Thyroid gland (tissue), 4 donors: Measurements from ENCODE around the gene DLGAP1. TPM values are rescaled to one million over a fixed set of nuclear protein-coding genes. Genes with fewer than 3 reads are reported as not detected.

ENCODE experiments used
- DNase-seq, 2 donors: peaks; one replicate each; pipeline ENCODE4 v3.0.0-alpha.2; 2019
- H3K27ac ChIP-seq, 3 donors: fragments of 200-600 bp; sonication (generic); 1 replicate in 2 of 3; 2 replicates in 1 of 3; pipeline ENCODE4 v1.5.1; 2016 to 2019; ENCODE audit warnings: mild to moderate bottlenecking in 1 of 3, moderate library complexity in 1 of 3
- H3K27me3 ChIP-seq: fragments of 200-600 bp; sonication (generic); one replicate; pipeline ENCODE4 v1.5.1; 2019
- H3K36me3 ChIP-seq, 2 donors: fragments of 200-600 bp; sonication (generic); one replicate each; pipeline ENCODE4 v1.5.1; 2016 to 2019
- H3K4me1 ChIP-seq, 2 donors: fragments of 200-600 bp; sonication (generic); one replicate each; pipeline ENCODE4 v1.5.1; 2017 to 2019
- H3K4me3 ChIP-seq, 3 donors: fragments of 200-600 bp; sonication (generic); replicated peaks in 1 of 3; 1 replicate in 2 of 3; 2 replicates in 1 of 3; pipeline ENCODE4 v1.5.1; 2016; ENCODE audit warnings: mild to moderate bottlenecking in 1 of 3
- H3K9me3 ChIP-seq: fragments of 200-600 bp; sonication (generic); one replicate; pipeline ENCODE4 v1.5.1; 2017
- CTCF ChIP-seq, 6 experiments: fragments of 200-600 bp in 3 of 6; fragments of 450-650 bp in 3 of 6; sonication (generic) in 3 of 6; IDR thresholded peaks; one replicate each; pipeline ENCODE4 v1.5.1; 2016 to 2019; ENCODE audit warnings: antibody characterized with exemption in 6 of 6, mild to moderate bottlenecking in 2 of 6, inconsistent platforms in 1 of 6, moderate library complexity in 1 of 6
- POLR2A ChIP-seq, 2 donors: fragments of 450-650 bp; IDR thresholded peaks; one replicate each; pipeline ENCODE4 v1.6.1; 2017; ENCODE audit warnings: antibody characterized with exemption in 2 of 2, mild to moderate bottlenecking in 2 of 2, moderate library complexity in 1 of 2
- WGBS, 2 donors: methylation state at CpG; one replicate each; pipeline ENCODE4 v1.1.5; 2017; 5-methylcytosine and 5-hydroxymethylcytosine counted together
- intact Hi-C: fragments of 100-400 bp; cut with DNase I; formaldehyde crosslinking; loops from one replicate; pipeline ENCODE4 v1.15.1; 2023
- total RNA-seq, 4 donors: library from RNA; depleted of rRNA; stranded (reverse); fragments of >200 nt; gene quantifications; one replicate each; pipeline ENCODE4 v1.2.3, GENCODE V29; 2016

The DLGAP1 gene
- total RNA-seq, 4 donors from 2014 or later = 0.25 to 2.7 (median 0.77) TPM

- H3K4me1 ChIP-seq = no peaks in the 10 kb centered on the region
- no peaks in the 10 kb centered on the region for H3K36me3 ChIP-seq
- H3K27me3 ChIP-seq = no peaks in the 10 kb centered on the region
- H3K4me3 ChIP-seq = no peak overlapping the region
- H3K9me3 ChIP-seq = no peaks in the 10 kb centered on the region
- TF ChIP-seq CTCF (IDR thresholded peaks at IDR 0.05) (no peak), POLR2A (IDR thresholded peaks at IDR 0.05) (no peak)
- intact Hi-C loops = no loop called here
- H3K27ac ChIP-seq = no peak overlapping the region
- DNase-seq = no peak
- WGBS, 2 donors = 85 to 86% methylated on average over 5 of the region's 5 CpGs
These were observed 187.5 kb downstream of the DLGAP1 start for GRCh38 chr18:4267641-4268040.

DNA sequence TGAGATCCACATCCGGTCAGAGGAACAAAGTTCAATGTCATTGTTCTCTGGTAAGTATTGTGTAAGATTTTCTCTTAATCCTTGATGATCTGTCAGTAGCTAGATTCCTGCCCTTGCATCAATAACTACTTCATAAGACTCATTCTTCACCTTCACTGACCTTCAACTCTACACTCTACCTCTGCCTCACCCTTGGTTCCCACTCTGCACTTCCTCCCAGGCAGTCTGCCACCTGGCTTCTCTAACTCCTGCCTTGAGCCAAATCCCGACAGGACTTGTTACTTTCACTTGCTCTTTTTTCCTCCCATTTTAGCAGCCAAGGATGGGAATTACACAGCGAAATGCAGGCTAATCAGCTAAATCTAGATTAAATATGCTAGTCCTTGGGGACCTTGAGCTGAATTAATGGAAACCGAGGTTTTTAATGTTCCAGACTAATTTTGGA lies 190.7 kb downstream of the DLGAP1 start:
- WGBS, 2 donors = 53 to 56% methylated on average over 4 of the region's 4 CpGs
- H3K27ac ChIP-seq = no peak overlapping the region
- H3K9me3 ChIP-seq = no peaks in the 10 kb centered on the region
- DNase-seq = no peak
- no peaks in the 10 kb centered on the region for H3K27me3 ChIP-seq
- TF ChIP-seq CTCF (IDR thresholded peaks at IDR 0.05) (no peak), POLR2A (IDR thresholded peaks at IDR 0.05) (no peak)
- no peaks in the 10 kb centered on the region for H3K4me1 ChIP-seq
- H3K36me3 ChIP-seq = no peaks in the 10 kb centered on the region
- intact Hi-C loops = no loop called here
- no peak overlapping the region for H3K4me3 ChIP-seq

GRCh38 chr18:4260107-4260506 lies 195.0 kb downstream of the DLGAP1 start:
- no peaks in the 10 kb centered on the region for H3K4me1 ChIP-seq
- no peak overlapping the region for H3K27ac ChIP-seq
- no peaks in the 10 kb centered on the region for H3K36me3 ChIP-seq
- intact Hi-C loops = no loop called here
- no peak overlapping the region for H3K4me3 ChIP-seq
- no peaks in the 10 kb centered on the region for H3K9me3 ChIP-seq
- no peaks in the 10 kb centered on the region for H3K27me3 ChIP-seq
- no peak for DNase-seq
- TF ChIP-seq CTCF (IDR thresholded peaks at IDR 0.05) = no peak
- no peak for TF ChIP-seq POLR2A (IDR thresholded peaks at IDR 0.05)
- WGBS, 2 donors = 86 to 92% methylated on average over 3 of the region's 3 CpGs

- Histone ChIP-seq H3K4me1 (no peaks in the 10 kb centered on the region), H3K27me3 (no peaks in the 10 kb centered on the region), H3K9me3 (no peaks in the 10 kb centered on the region), H3K27ac (no peak overlapping the region), H3K36me3 (no peaks in the 10 kb centered on the region), H3K4me3 (no peak overlapping the region)
- TF ChIP-seq POLR2A (IDR thresholded peaks at IDR 0.05) (no peak), CTCF (IDR thresholded peaks at IDR 0.05) (no peak)
- no peak for DNase-seq
- 63 to 76% methylated on average over 7 of the region's 7 CpGs for WGBS, 2 donors
- intact Hi-C loops = no loop called here
These were observed 198.2 kb downstream of the DLGAP1 start for GRCh38 chr18:4256766-4257417.

DNA sequence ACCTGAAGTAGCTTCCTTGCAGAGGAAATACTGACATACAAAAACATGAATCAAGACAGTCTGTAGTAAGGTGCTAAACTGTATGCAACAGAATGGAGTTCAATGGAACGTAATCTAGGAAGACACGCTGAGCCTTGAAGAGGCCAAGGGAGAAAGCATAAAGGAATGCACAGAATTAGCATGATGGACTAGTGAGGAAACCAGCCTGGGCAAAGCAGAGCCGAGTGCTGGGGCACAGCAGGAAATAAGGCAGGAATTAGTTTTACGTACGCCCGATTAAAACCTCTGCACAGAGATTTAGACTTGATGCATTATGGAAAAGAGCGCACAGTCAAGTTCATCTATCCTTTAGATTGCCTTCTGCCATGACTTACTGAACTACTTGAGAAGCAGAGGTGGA lies 200.3 kb downstream of the DLGAP1 start:
- H3K36me3 ChIP-seq = no peaks in the 10 kb centered on the region
- intact Hi-C loops = no loop called here

More for the DNA sequence above, 200.3 kb downstream of the DLGAP1 start:
- no peak for DNase-seq
- H3K27ac ChIP-seq = no peak overlapping the region
- H3K27me3 ChIP-seq = no peaks in the 10 kb centered on the region
- no peak overlapping the region for H3K4me3 ChIP-seq
- TF ChIP-seq CTCF (IDR thresholded peaks at IDR 0.05) (no peak), POLR2A (IDR thresholded peaks at IDR 0.05) (no peak)
- no peaks in the 10 kb centered on the region for H3K4me1 ChIP-seq
- H3K9me3 ChIP-seq = no peaks in the 10 kb centered on the region
- WGBS, 2 donors = 74 to 81% methylated on average over 7 of the region's 7 CpGs
